Panc1 (cell line): ENCODE measurements around the gene ITGAX.

Source experiments
- CTCF ChIP-seq: fragments of 450-650 bp; IDR thresholded peaks from 2 replicates; pipeline ENCODE4 v1.5.1; 2017; ENCODE audit warnings: mild to moderate bottlenecking
- POLR2AphosphoS5 ChIP-seq: IDR thresholded peaks from 2 replicates; pipeline ENCODE4 v1.6.1; 2012; ENCODE audit warnings: mild to moderate bottlenecking, low read depth, low read length, moderate library complexity
- REST ChIP-seq, 2 experiments: IDR thresholded peaks; 2 replicates each; pipeline ENCODE4 v1.6.1; 2011 to 2012; ENCODE audit warnings: low read depth in 2 of 2, control low read depth in 1 of 2, low read length in 1 of 2, mild to moderate bottlenecking in 1 of 2, moderate library complexity in 1 of 2; ENCODE audit not compliant: insufficient read depth in 1 of 2

- TF ChIP-seq POLR2AphosphoS5: no peak
- TF ChIP-seq CTCF: no peak
- TF ChIP-seq REST (IDR thresholded peaks at IDR 0.05; ENCODE audit: insufficient read depth in 1 of 2, low read depth in 2 of 2, low read length in 1 of 2): no peak
Measured at GRCh38 chr16:31350275-31351005, 4.5 kb upstream of the ITGAX start.
